A673 (cell line): ENCODE data around the gene FTSJ3. TPM values are rescaled to one million over a fixed set of nuclear protein-coding genes. Genes with fewer than 3 reads are reported as not detected.

Experiments
- BruUV-seq: library from RNA; stranded (reverse); fragments of 400-500 nt; replicated peaks from 2 replicates; lab custom pipeline; 2021; lab: Mats Ljungman, UMichigan
- CTCF ChIA-PET: fragments of 300-600 bp; sonication (Branson Sonifier 250); formaldehyde crosslinking; loops from one replicate; lab custom pipeline; 2022; ENCODE audit warnings: antibody characterized with exemption; lab: Charles Lee
- POLR2A ChIA-PET: fragments of 300-600 bp; sonication (Branson Sonifier 250); formaldehyde crosslinking; loops from one replicate; lab custom pipeline; 2022; ENCODE audit warnings: antibody characterized with exemption; ENCODE audit not compliant: low non-redundant PET; lab: Charles Lee
- DNase-seq: peaks from one replicate; pipeline ENCODE4 v3.0.0-alpha.2; 2015; ENCODE audit warnings: low spot score
- H3K27ac ChIP-seq: fragments of 200-600 bp; sonication (generic); 2 replicates; pipeline ENCODE4 v1.5.1; 2016; ENCODE audit warnings: mixed run types, low read depth, mild to moderate bottlenecking, mixed read lengths, antibody characterized with exemption, low read length; ENCODE audit not compliant: poor library complexity, severe bottlenecking
- H3K27me3 ChIP-seq: fragments of 200-600 bp; sonication (generic); replicated peaks from 2 replicates; pipeline ENCODE4 v1.6.1; 2017; ENCODE audit warnings: mixed run types, low read depth, mild to moderate bottlenecking, mixed read lengths, antibody characterized with exemption, low read length; ENCODE audit not compliant: insufficient read depth, poor library complexity
- H3K36me3 ChIP-seq: fragments of 200-600 bp; sonication (generic); 2 replicates; pipeline ENCODE4 v1.6.1; 2016; ENCODE audit warnings: mixed run types, mild to moderate bottlenecking, mixed read lengths, antibody characterized with exemption, low read length; ENCODE audit not compliant: insufficient read depth, poor library complexity, severe bottlenecking
- H3K4me1 ChIP-seq: fragments of 200-600 bp; sonication (generic); 2 replicates; pipeline ENCODE4 v1.6.1; 2017; ENCODE audit warnings: mixed run types, mild to moderate bottlenecking, mixed read lengths, antibody characterized with exemption, low read length; ENCODE audit not compliant: insufficient read depth, poor library complexity, severe bottlenecking
- H3K4me3 ChIP-seq: fragments of 200-600 bp; sonication (generic); 2 replicates; pipeline ENCODE4 v1.5.1; 2016; ENCODE audit warnings: low read depth, mixed run types, mild to moderate bottlenecking, mixed read lengths, low read length; ENCODE audit not compliant: poor library complexity, severe bottlenecking
- H3K9me3 ChIP-seq: fragments of 200-600 bp; sonication (generic); 2 replicates; pipeline ENCODE4 v1.6.1; 2016; ENCODE audit warnings: mixed run types, low read depth, mild to moderate bottlenecking, mixed read lengths, antibody characterized with exemption, low read length; ENCODE audit not compliant: poor library complexity, severe bottlenecking
- EZH2 ChIP-seq: fragments of 200-600 bp; sonication (generic); IDR thresholded peaks from 2 replicates; pipeline ENCODE4 v1.6.1; 2017; ENCODE audit warnings: borderline replicate concordance, low read depth, mild to moderate bottlenecking, mixed read lengths, antibody characterized with exemption, low read length; ENCODE audit not compliant: poor library complexity, severe bottlenecking
- intact Hi-C: fragments of 100-400 bp; cut with micrococcal nuclease; formaldehyde crosslinking; loops from one replicate; pipeline ENCODE4 v1.10.0; 2022; ENCODE audit not compliant: unreplicated experiment
- total RNA-seq: library from RNA; stranded (reverse); gene quantifications from 2 replicates; pipeline ENCODE4 v1.2.3, GENCODE V29; 2021
- TF ChIP-seq, protein P1 (sequence below): fragments of 300-800, 200-600 bp; sonication (generic); conservative IDR thresholded peaks from 2 replicates; pipeline ENCODE4 v1.5.1; 2017; ENCODE audit warnings: low read depth, mild to moderate bottlenecking, antibody characterized with exemption, low read length, moderate library complexity, mixed read lengths

The FTSJ3 gene
- total RNA-seq, 1 experiment from 2014 or later: 90.4 TPM

DNA sequence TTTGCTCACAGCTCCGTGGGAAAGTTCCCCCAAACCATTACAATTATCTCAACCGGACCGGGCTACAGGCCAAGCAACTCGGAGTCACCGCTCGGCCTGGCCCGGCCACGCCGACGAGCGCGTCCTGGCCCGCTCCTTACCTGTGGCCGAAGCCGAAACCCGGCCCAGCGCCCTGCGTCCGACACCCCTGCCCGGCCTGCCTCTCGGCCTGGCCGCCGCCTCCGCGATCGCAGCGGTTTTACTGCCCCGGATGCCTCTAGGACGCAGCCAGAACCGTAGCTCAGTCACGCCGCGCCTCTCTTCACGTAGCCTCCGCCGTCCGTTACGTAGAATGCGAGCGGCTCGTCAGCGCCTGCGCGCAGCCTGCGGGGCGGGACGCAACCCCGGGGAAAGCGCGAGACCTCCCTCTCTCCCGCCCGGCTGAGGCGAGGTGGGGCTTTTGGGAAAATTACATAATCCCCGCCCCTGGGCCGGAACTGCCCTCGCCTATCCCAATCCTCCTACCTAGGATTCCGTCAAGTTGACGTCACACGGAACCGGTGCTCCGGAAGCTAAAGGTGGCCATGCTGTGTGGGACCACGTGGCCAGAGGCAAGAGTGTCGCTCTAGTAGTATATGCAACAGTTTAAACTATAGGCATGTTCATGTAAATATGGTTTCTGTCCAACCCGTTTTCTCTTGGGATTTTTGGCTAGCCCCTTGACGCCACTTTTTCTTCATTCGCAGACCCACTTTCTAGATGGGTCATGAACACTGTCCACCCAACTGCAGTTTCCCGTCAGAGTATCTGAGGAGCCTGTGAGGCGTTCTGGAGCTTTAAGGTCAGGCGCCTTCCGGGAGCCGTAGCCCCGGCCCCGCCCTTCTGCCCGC, 54.0 kb downstream of the FTSJ3 start, which contains the start of gene CCDC47:
Gene CCDC47 (minus strand): TSS at position 326 of the 869 bp plus-strand sequence. CDS start 7,422 bp downstream, outside the sequence.
- ChIA-PET CTCF (interaction anchor here (0.6 to 0.7 kb wide), 3 partner anchors 54 to 108 kb away, joined by 3 read pairs; partner anchors contain the start of gene GH2), POLR2A (interaction anchor here (0.6 to 0.9 kb wide), 3 partner anchors 17 to 1918 kb away, joined by 3 to 15 read pairs (median 6); no protein-coding TSS in a partner anchor)
- H3K27ac ChIP-seq: peak within 1 kb of the TSS; percentile 99
- H3K27me3 ChIP-seq: no peaks in the 10 kb centered on the region
- H3K4me3 ChIP-seq: peak within 1 kb of the TSS; percentile 70
- TF ChIP-seq, protein P1, sequence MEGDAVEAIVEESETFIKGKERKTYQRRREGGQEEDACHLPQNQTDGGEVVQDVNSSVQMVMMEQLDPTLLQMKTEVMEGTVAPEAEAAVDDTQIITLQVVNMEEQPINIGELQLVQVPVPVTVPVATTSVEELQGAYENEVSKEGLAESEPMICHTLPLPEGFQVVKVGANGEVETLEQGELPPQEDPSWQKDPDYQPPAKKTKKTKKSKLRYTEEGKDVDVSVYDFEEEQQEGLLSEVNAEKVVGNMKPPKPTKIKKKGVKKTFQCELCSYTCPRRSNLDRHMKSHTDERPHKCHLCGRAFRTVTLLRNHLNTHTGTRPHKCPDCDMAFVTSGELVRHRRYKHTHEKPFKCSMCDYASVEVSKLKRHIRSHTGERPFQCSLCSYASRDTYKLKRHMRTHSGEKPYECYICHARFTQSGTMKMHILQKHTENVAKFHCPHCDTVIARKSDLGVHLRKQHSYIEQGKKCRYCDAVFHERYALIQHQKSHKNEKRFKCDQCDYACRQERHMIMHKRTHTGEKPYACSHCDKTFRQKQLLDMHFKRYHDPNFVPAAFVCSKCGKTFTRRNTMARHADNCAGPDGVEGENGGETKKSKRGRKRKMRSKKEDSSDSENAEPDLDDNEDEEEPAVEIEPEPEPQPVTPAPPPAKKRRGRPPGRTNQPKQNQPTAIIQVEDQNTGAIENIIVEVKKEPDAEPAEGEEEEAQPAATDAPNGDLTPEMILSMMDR: no peak
- no peak for TF ChIP-seq EZH2
- no TSS peak for BruUV-seq
- DNase-seq: peak; percentile 100
- peaks cover 10% of the 10 kb centered on the region for H3K4me1 ChIP-seq
- H3K36me3 ChIP-seq: peaks cover 28% of the 10 kb centered on the region
- H3K9me3 ChIP-seq: no peaks in the 10 kb centered on the region
- intact Hi-C loops: loop anchor here (1.0 kb wide), 1 partner anchor 54 kb away; the partner anchor contains the start of genes FTSJ3 and PSMC5

DNA sequence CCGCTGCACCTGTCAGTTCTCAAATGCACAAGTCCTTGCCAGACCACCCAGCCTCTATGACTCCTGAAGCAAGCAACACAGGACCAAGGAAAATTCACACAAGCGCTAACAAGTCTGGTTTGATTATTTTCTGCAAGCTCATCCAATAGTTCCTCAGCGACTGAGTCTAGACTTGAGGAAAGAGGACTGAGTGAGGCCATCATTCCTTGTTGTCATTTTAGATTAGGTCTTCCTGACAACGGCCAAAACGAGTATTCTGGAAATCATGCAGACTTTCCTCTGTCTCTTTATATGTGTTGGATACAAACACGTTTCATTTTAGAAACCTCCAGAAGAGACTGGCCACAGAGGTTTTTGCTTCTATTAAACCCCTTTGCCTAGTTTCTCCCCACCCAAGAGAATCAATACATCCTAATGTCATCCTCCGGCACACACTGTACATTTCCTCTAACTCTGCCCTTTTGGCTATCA, 54.6 kb downstream of the FTSJ3 start:
- Histone ChIP-seq H3K27ac (peak overlapping the region; percentile 99), H3K4me1 (peaks cover 10% of the 10 kb centered on the region), H3K4me3 (peak overlapping the region; percentile 70), H3K36me3 (peaks cover 21% of the 10 kb centered on the region), H3K9me3 (no peaks in the 10 kb centered on the region), H3K27me3 (no peaks in the 10 kb centered on the region)
- POLR2A ChIA-PET: no interaction called here
- DNase-seq: peak; percentile 22
- BruUV-seq: TSS peak; percentile 73
- TF ChIP-seq, protein P1: no peak
- no peak for TF ChIP-seq EZH2
- intact Hi-C loops: loop anchor here (1.0 kb wide), 1 partner anchor 54 kb away; the partner anchor contains the start of genes FTSJ3 and PSMC5
- CTCF ChIA-PET: no interaction called here

Other genes with a start within 250 kb of the FTSJ3 start
- gene TACO1, start 226.8 kb downstream of the FTSJ3 start, total RNA-seq: 38.7 and 39.0 TPM in 2 replicates
- 25.9 and 27.8 TPM in 2 replicates for gene MAP3K3, start 205.2 kb downstream of the FTSJ3 start, total RNA-seq
- gene LIMD2, start 127.5 kb downstream of the FTSJ3 start, total RNA-seq: 119 and 127 TPM in 2 replicates
- 56.3 and 62.8 TPM in 2 replicates for gene STRADA, start 85.9 kb downstream of the FTSJ3 start, total RNA-seq
- 91.9 and 104 TPM in 2 replicates for gene CCDC47, start 54.1 kb downstream of the FTSJ3 start, total RNA-seq
- 148 and 149 TPM in 2 replicates for gene DDX42, start 53.5 kb downstream of the FTSJ3 start, total RNA-seq
- 302 and 305 TPM in 2 replicates for gene PSMC5, start 232 bp downstream of the FTSJ3 start, total RNA-seq
- 71.9 and 89.4 TPM in 2 replicates for gene SMARCD2, start 15.0 kb upstream of the FTSJ3 start, total RNA-seq
- not detected in 2 replicates for gene CSH2, start 46.0 kb upstream of the FTSJ3 start, total RNA-seq
- gene GH2, start 54.3 kb upstream of the FTSJ3 start, total RNA-seq: not detected in 2 replicates
- gene CSH1, start 68.9 kb upstream of the FTSJ3 start, total RNA-seq: not detected in 2 replicates
- not detected in 2 replicates for gene CSHL1, start 83.6 kb upstream of the FTSJ3 start, total RNA-seq
- gene GH1, start 91.2 kb upstream of the FTSJ3 start, total RNA-seq: not detected in 2 replicates
- 0.39 and 0.72 TPM in 2 replicates for gene CD79B, start 104.7 kb upstream of the FTSJ3 start, total RNA-seq
- 0.56 and 0.79 TPM in 2 replicates for gene SCN4A, start 145.3 kb upstream of the FTSJ3 start, total RNA-seq
- 0.37 TPM in 1 of 2 replicates, not detected in the other for gene PRR29, start 170.7 kb upstream of the FTSJ3 start, total RNA-seq
- gene ICAM2, start 193.0 kb upstream of the FTSJ3 start, total RNA-seq: 0.99 and 1.2 TPM in 2 replicates